Liver (tissue), 3 donors: ENCODE data around the gene HOXA4.

ENCODE experiments used
- JUND ChIP-seq, 2 donors: IDR thresholded peaks; 2 replicates each; pipeline ENCODE4 v1.6.1; 2016; ENCODE audit warnings: antibody characterized with exemption in 2 of 2
- TF ChIP-seq, protein P1 (sequence below): fragments of 150-350 bp; IDR thresholded peaks from 2 replicates; pipeline ENCODE4 v1.5.1; 2017; ENCODE audit warnings: improper control_type of control experiment, low read depth, low read length; ENCODE audit not compliant: missing input control
- TF ChIP-seq, protein P2 (sequence below): IDR thresholded peaks from 2 replicates; pipeline ENCODE4 v1.6.1; 2016; ENCODE audit warnings: antibody characterized with exemption
- TF ChIP-seq, protein P3 (sequence below): IDR thresholded peaks from 2 replicates; pipeline ENCODE4 v1.6.1; 2016; ENCODE audit warnings: antibody characterized with exemption
- donor health status: healthy.
- donor health status: healthy.

DNA sequence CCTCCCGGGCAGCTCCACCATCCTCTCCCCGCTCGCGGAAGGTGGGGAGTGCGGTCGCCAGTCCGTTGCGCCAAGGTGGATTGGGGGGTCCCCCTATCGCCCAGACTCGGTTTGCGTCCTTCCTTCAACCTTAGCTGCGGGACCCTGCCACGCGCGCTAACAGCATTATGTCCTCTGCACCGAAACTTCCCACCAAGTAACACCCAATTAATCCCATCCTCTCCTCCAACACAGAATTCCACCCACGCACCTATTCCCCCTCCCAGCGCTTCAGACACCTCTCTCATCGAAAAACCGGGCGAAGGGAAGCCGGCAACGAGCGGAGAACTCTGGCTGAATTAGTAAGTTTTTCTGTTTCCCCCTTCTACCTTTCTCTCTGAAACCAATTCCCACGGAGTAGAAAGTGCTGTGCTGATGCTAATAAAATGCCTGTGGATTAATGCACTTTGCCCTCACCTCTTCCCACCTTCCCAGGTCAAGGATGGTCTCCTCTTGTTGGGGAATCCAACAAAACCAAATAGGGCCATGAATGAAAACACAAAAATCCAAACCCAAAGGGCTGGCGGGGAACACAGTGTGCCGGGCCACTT is 20.9 kb upstream of the HOXA4 start:
- TF ChIP-seq, protein P1, sequence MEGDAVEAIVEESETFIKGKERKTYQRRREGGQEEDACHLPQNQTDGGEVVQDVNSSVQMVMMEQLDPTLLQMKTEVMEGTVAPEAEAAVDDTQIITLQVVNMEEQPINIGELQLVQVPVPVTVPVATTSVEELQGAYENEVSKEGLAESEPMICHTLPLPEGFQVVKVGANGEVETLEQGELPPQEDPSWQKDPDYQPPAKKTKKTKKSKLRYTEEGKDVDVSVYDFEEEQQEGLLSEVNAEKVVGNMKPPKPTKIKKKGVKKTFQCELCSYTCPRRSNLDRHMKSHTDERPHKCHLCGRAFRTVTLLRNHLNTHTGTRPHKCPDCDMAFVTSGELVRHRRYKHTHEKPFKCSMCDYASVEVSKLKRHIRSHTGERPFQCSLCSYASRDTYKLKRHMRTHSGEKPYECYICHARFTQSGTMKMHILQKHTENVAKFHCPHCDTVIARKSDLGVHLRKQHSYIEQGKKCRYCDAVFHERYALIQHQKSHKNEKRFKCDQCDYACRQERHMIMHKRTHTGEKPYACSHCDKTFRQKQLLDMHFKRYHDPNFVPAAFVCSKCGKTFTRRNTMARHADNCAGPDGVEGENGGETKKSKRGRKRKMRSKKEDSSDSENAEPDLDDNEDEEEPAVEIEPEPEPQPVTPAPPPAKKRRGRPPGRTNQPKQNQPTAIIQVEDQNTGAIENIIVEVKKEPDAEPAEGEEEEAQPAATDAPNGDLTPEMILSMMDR: no peak
- TF ChIP-seq, protein P2, sequence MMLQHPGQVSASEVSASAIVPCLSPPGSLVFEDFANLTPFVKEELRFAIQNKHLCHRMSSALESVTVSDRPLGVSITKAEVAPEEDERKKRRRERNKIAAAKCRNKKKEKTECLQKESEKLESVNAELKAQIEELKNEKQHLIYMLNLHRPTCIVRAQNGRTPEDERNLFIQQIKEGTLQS: no peak
- no peak for TF ChIP-seq JUND (IDR thresholded peaks at IDR 0.05)
- TF ChIP-seq, protein P3, sequence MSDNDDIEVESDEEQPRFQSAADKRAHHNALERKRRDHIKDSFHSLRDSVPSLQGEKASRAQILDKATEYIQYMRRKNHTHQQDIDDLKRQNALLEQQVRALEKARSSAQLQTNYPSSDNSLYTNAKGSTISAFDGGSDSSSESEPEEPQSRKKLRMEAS: no peak
